OCI-LY1 (cell line): ENCODE results near the gene TMEM181.

Experiments
- H2AFZ ChIP-seq: fragments of 200-600 bp; sonication (generic), shearing (Covaris generic); 2 replicates; pipeline ENCODE4 v1.6.0; 2014; ENCODE audit warnings: antibody characterized with exemption, mild to moderate bottlenecking, low read length
- H3F3A ChIP-seq: fragments of 200-600 bp; sonication (generic), shearing (Covaris generic); 2 replicates; pipeline ENCODE4 v1.6.0; 2014; ENCODE audit warnings: mild to moderate bottlenecking, antibody characterized with exemption, low read length, moderate library complexity; ENCODE audit not compliant: insufficient read depth
- H3K27ac ChIP-seq: fragments of 200-600 bp; sonication (generic); 2 replicates; pipeline ENCODE4 v1.5.1; 2014; ENCODE audit warnings: low read length, mixed run types, mild to moderate bottlenecking, low read depth; ENCODE audit not compliant: poor library complexity, severe bottlenecking
- H3K27me3 ChIP-seq: fragments of 200-600 bp; sonication (generic); 2 replicates; pipeline ENCODE4 v1.6.0; 2014; ENCODE audit warnings: antibody characterized with exemption, mild to moderate bottlenecking, low read length, moderate library complexity; ENCODE audit not compliant: insufficient read depth
- H3K36me3 ChIP-seq: fragments of 200-600 bp; sonication (generic); 2 replicates; pipeline ENCODE4 v1.6.1; 2014; ENCODE audit warnings: mild to moderate bottlenecking, antibody characterized with exemption, low read length, moderate library complexity, mixed read lengths; ENCODE audit not compliant: insufficient read depth
- H3K4me1 ChIP-seq: fragments of 200-600 bp; sonication (generic); 2 replicates; pipeline ENCODE4 v1.5.1; 2014; ENCODE audit warnings: mild to moderate bottlenecking, low read length, moderate library complexity; ENCODE audit not compliant: insufficient read depth, severe bottlenecking
- H3K4me2 ChIP-seq: fragments of 200-600 bp; sonication (generic), shearing (Covaris generic); 2 replicates; pipeline ENCODE4 v1.6.1; 2014; ENCODE audit warnings: low read length
- H3K4me3 ChIP-seq: fragments of 200-600 bp; sonication (generic); 2 replicates; pipeline ENCODE4 v1.5.1; 2014; ENCODE audit warnings: low read length, low read depth, mild to moderate bottlenecking, mixed read lengths; ENCODE audit not compliant: poor library complexity, severe bottlenecking
- H3K79me2 ChIP-seq: fragments of 200-600 bp; shearing (Covaris generic); 2 replicates; pipeline ENCODE4 v1.6.1; 2016; ENCODE audit warnings: mixed run types, low read length, mixed read lengths; ENCODE audit not compliant: insufficient read depth
- H3K9ac ChIP-seq: fragments of 200-600 bp; sonication (generic), shearing (Covaris generic); 2 replicates; pipeline ENCODE4 v1.6.1; 2014; ENCODE audit warnings: mild to moderate bottlenecking, low read length, mixed read lengths
- H3K9me2 ChIP-seq: fragments of 200-600 bp; sonication (generic), shearing (Covaris generic); 2 replicates; pipeline ENCODE4 v1.6.1; 2014; ENCODE audit warnings: low read depth, mild to moderate bottlenecking, low read length, mixed read lengths
- H3K9me3 ChIP-seq: fragments of 200-600 bp; shearing (Covaris generic); 2 replicates; pipeline ENCODE4 v1.6.1; 2014; ENCODE audit warnings: low read length, mixed read lengths
- H4K20me1 ChIP-seq: fragments of 200-600 bp; sonication (generic), shearing (Covaris generic); 2 replicates; pipeline ENCODE4 v1.6.0; 2016; ENCODE audit warnings: mild to moderate bottlenecking, low read length; ENCODE audit not compliant: insufficient read depth
- EZH2 ChIP-seq: fragments of 200-600 bp; sonication (generic), shearing (Covaris generic); IDR thresholded peaks from 2 replicates; pipeline ENCODE4 v1.8.0; 2017; ENCODE audit warnings: borderline replicate concordance, mixed run types, mild to moderate bottlenecking, antibody characterized with exemption, low read length, moderate library complexity, mixed read lengths
- TF ChIP-seq, protein P1 (sequence below): fragments of 200-600 bp; sonication (generic), shearing (Covaris generic); IDR thresholded peaks from 2 replicates; pipeline ENCODE4 v1.5.1; 2017; ENCODE audit warnings: mild to moderate bottlenecking, antibody characterized with exemption, low read length, moderate library complexity, mixed read lengths

Gene TMEM181

GRCh38 chr6:158677906-158678578 lies 118.2 kb downstream of the TMEM181 start:
- Histone ChIP-seq H3K79me2 (no peaks in the 10 kb centered on the region), H3K36me3 (no peaks in the 10 kb centered on the region), H3K27ac (no peak overlapping the region), H3K4me2 (no peak overlapping the region), H3K27me3 (no peaks in the 10 kb centered on the region), H3K9ac (no peak overlapping the region), H3K4me1 (no peaks in the 10 kb centered on the region), H3K9me2 (no peaks in the 10 kb centered on the region), H3F3A (no peaks in the 10 kb centered on the region), H3K4me3 (no peak overlapping the region), H3K9me3 (no peaks in the 10 kb centered on the region), H2AFZ (no peak overlapping the region), H4K20me1 (no peaks in the 10 kb centered on the region)
- TF ChIP-seq, protein P1, sequence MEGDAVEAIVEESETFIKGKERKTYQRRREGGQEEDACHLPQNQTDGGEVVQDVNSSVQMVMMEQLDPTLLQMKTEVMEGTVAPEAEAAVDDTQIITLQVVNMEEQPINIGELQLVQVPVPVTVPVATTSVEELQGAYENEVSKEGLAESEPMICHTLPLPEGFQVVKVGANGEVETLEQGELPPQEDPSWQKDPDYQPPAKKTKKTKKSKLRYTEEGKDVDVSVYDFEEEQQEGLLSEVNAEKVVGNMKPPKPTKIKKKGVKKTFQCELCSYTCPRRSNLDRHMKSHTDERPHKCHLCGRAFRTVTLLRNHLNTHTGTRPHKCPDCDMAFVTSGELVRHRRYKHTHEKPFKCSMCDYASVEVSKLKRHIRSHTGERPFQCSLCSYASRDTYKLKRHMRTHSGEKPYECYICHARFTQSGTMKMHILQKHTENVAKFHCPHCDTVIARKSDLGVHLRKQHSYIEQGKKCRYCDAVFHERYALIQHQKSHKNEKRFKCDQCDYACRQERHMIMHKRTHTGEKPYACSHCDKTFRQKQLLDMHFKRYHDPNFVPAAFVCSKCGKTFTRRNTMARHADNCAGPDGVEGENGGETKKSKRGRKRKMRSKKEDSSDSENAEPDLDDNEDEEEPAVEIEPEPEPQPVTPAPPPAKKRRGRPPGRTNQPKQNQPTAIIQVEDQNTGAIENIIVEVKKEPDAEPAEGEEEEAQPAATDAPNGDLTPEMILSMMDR = no peak
- TF ChIP-seq EZH2 = no peak

GRCh38 chr6:158680015-158680414 lies 120.1 kb downstream of the TMEM181 start:
- Histone ChIP-seq H4K20me1 (no peaks in the 10 kb centered on the region), H3K27ac (no peak overlapping the region), H3K9ac (no peak overlapping the region), H3F3A (no peaks in the 10 kb centered on the region), H3K4me1 (no peaks in the 10 kb centered on the region), H3K4me2 (no peak overlapping the region), H2AFZ (no peak overlapping the region), H3K36me3 (no peaks in the 10 kb centered on the region), H3K27me3 (no peaks in the 10 kb centered on the region; the same call in 1 of the 2 replicates), H3K4me3 (no peak overlapping the region), H3K9me3 (no peaks in the 10 kb centered on the region), H3K79me2 (no peaks in the 10 kb centered on the region), H3K9me2 (no peaks in the 10 kb centered on the region)
- no peak for TF ChIP-seq EZH2
- TF ChIP-seq, protein P1 = no peak

DNA sequence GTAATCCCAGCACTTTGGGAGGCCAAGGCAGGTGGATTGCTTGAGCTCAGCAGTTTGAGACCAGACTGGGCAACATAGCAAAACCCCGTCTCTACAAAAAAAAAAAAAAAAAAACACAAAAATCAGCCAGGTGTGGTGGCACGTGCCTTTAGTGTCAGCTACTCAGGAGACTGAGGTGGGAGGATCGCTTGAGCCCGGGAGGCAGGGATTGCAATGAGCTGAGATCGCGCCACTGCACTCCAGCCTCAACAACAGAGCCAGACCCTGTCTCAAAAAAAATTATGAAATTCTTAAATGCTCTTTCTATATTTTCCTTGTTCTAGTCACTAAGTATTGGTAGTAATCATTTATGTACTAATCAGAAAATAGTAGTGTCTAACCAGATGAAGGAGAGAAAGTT lies 120.6 kb downstream of the TMEM181 start:
- no peaks in the 10 kb centered on the region for H3K4me1 ChIP-seq
- H4K20me1 ChIP-seq = no peaks in the 10 kb centered on the region
- no peak overlapping the region for H3K27ac ChIP-seq
- no peaks in the 10 kb centered on the region for H3K36me3 ChIP-seq
- H2AFZ ChIP-seq = no peak overlapping the region
- H3K9me3 ChIP-seq = no peaks in the 10 kb centered on the region
- H3K79me2 ChIP-seq = no peaks in the 10 kb centered on the region
- no peak overlapping the region for H3K4me2 ChIP-seq
- no peaks in the 10 kb centered on the region; the same call in 1 of the 2 replicates for H3K27me3 ChIP-seq
- no peak for TF ChIP-seq EZH2
- TF ChIP-seq, protein P1 = no peak
- no peak overlapping the region for H3K4me3 ChIP-seq
- H3K9ac ChIP-seq = no peak overlapping the region
- no peaks in the 10 kb centered on the region for H3K9me2 ChIP-seq
- no peaks in the 10 kb centered on the region for H3F3A ChIP-seq
